HG02759 (cell line): ENCODE results near the gene TRIM49C.
"Not testable (repeated sequence)": the region's sequence is repeated elsewhere in the genome, so short reads cannot be mapped to it uniquely, and the experiment has no call there.

ENCODE experiments used
- ATAC-seq: cut with Tn5 transposase; IDR thresholded peaks from one replicate; pipeline ENCODE4 v1.9.1; 2021; ENCODE audit warnings: mild to moderate bottlenecking, moderate library complexity; ENCODE audit not compliant: unreplicated experiment

Gene TRIM49C, protein sequence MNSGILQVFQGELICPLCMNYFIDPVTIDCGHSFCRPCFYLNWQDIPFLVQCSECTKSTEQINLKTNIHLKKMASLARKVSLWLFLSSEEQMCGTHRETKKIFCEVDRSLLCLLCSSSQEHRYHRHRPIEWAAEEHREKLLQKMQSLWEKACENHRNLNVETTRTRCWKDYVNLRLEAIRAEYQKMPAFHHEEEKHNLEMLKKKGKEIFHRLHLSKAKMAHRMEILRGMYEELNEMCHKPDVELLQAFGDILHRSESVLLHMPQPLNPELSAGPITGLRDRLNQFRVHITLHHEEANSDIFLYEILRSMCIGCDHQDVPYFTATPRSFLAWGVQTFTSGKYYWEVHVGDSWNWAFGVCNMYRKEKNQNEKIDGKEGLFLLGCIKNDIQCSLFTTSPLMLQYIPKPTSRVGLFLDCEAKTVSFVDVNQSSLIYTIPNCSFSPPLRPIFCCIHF

DNA sequence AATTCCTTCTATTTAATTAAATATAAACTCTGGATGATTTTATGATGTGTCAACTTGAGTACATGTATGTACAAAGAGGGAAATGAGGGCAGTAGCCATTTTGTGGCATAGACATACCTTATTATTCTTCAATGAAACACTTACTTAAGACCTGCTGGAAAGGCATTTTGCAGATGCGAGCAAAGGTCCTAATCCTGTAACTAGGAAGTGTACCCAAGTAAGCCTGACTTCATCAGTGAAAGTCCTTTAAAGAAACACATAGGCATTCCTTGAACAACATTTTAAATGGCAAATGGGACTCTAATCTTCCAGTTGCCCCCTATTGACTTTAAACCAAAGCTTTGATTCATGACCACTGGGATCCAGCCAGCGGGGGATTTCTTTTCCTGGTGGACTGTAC is at the start of gene TRIM49C:
TRIM49C (plus strand) TSS at position 301 of the 400 bp plus-strand sequence. CDS start 4,106 bp downstream, outside the sequence.
- not testable (repeated sequence) for ATAC-seq

GRCh38 chr11:90024184-90024583 is 6.7 kb upstream of the TRIM49C start:
- ATAC-seq, result not testable (repeated sequence)

- not testable (repeated sequence) for ATAC-seq
Observed at GRCh38 chr11:90051591-90052209, 20.8 kb downstream of the TRIM49C start.

DNA sequence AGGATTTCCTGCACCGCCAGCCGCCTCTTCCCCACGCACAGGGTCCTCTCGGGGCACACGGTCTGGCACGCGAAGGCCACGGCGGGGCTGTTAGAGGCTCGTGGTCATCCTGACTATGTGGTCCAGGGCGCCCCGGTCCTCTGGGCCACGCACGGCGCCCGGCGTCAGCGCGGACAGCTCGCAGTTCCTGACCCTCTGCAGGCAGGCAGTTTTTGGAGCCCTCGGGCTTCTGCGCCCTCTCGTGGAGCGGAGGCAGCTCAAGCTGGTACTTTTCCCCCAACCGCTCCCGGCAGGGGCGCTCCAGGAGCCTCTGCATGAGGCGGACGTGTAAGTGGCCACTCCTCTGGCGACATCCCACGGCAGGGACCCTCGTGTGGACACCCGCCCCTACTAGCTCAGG is 21.4 kb downstream of the TRIM49C start:
- not testable (repeated sequence) for ATAC-seq

- ATAC-seq, result not testable (repeated sequence)
Observed at GRCh38 chr11:90053545-90053944, 22.6 kb downstream of the TRIM49C start.

GRCh38 chr11:90085650-90086049 is 54.7 kb downstream of the TRIM49C start, which contains the start of gene UBTFL1:
TSS of gene UBTFL1 (plus strand) at chr11:90085950. CDS start at chr11:90085950, 0 bp downstream.
- not testable (repeated sequence) for ATAC-seq

- ATAC-seq, result not testable (repeated sequence)
Observed at GRCh38 chr11:90088731-90089130, 57.8 kb downstream of the TRIM49C start.
